Thyroid gland (tissue), 4 donors: ENCODE results near the gene GNAQ.

Experiments
- POLR2A ChIP-seq, 2 donors: fragments of 450-650 bp; IDR thresholded peaks; one replicate each; pipeline ENCODE4 v1.6.1; 2017; ENCODE audit warnings: antibody characterized with exemption in 2 of 2, mild to moderate bottlenecking in 2 of 2, moderate library complexity in 1 of 2
- TF ChIP-seq, protein P1 (sequence below), 6 experiments: fragments of 200-600 bp in 3 of 6; fragments of 450-650 bp in 3 of 6; sonication (generic) in 3 of 6; IDR thresholded peaks; one replicate each; pipeline ENCODE4 v1.5.1; 2016 to 2019; ENCODE audit warnings: antibody characterized with exemption in 6 of 6, mild to moderate bottlenecking in 2 of 6, inconsistent platforms in 1 of 6, moderate library complexity in 1 of 6

DNA sequence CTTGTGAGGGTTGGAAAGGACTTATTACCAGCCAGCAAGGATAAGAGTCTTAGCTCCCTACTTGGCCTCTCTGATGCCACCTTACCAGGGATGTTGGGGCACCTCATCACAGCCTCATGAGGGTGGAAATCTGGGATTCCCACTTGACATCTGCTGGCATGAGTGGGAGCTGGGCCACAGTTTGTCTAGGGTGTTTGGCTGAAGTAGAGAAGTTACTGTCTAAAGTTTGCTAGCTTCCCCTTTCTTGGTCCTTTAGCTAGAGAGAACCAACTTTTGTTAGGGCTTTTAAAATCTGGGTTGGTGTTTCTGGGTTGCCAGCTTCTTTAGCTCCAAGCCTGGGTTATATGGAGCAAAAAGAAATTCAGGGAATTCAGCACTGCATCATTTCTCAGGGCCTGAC lies 326.0 kb downstream of the GNAQ start:
- TF ChIP-seq POLR2A (IDR thresholded peaks at IDR 0.05), result no peak
- TF ChIP-seq, protein P1, sequence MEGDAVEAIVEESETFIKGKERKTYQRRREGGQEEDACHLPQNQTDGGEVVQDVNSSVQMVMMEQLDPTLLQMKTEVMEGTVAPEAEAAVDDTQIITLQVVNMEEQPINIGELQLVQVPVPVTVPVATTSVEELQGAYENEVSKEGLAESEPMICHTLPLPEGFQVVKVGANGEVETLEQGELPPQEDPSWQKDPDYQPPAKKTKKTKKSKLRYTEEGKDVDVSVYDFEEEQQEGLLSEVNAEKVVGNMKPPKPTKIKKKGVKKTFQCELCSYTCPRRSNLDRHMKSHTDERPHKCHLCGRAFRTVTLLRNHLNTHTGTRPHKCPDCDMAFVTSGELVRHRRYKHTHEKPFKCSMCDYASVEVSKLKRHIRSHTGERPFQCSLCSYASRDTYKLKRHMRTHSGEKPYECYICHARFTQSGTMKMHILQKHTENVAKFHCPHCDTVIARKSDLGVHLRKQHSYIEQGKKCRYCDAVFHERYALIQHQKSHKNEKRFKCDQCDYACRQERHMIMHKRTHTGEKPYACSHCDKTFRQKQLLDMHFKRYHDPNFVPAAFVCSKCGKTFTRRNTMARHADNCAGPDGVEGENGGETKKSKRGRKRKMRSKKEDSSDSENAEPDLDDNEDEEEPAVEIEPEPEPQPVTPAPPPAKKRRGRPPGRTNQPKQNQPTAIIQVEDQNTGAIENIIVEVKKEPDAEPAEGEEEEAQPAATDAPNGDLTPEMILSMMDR (IDR thresholded peaks at IDR 0.05), result no peak
